ENCODE results near the gene CCNK. TPM values are rescaled to one million over a fixed set of nuclear protein-coding genes. Genes with fewer than 3 reads are reported as not detected.
A peak's percentile ranks its signal among the peaks of the same experiment; 100 is the strongest.

The CCNK gene
- total RNA-seq, 1 donor from 2014 or later = 66.2 TPM

DNA sequence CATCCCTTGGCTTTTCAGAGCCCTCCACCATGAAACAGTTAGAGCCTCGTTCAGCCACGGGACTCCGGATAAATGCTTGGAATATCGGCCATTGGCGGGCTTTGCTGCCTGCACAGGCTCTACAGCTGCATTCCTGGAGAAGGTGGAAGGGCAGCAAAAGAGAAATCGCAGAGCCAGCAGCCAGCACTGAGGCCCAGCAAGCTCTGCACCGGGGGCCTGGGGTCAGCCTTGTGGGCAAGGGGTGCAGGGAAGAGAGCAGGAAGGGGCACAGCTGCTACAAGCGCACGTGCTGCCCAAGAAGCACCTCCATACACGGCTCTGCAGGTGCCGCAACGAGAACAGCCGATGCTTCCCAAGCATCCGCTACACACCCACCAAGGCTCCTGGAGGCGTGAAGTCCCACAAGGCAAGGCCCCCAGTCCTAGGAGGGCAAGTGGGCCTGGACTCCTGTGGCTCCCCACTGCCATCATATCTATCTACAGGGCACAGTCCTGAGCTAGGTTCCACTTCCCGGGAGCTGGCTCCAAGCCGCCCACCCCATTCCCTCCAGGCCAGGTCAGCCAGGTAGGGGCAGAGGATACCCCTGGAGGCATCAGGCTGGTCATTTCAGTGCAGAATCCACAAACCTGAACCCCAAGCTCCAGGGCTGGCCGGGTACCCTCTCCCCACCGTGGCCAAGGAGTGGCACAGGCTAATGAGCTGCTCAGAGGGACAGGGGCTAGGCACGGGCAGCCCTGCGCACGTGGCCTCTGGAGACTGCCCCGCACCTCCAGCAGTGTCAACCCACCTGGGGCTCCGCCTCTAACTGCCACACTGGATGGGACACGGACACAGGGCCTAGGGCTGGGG is 40.2 kb downstream of the CCNK start:
- TF ChIP-seq, protein P1, sequence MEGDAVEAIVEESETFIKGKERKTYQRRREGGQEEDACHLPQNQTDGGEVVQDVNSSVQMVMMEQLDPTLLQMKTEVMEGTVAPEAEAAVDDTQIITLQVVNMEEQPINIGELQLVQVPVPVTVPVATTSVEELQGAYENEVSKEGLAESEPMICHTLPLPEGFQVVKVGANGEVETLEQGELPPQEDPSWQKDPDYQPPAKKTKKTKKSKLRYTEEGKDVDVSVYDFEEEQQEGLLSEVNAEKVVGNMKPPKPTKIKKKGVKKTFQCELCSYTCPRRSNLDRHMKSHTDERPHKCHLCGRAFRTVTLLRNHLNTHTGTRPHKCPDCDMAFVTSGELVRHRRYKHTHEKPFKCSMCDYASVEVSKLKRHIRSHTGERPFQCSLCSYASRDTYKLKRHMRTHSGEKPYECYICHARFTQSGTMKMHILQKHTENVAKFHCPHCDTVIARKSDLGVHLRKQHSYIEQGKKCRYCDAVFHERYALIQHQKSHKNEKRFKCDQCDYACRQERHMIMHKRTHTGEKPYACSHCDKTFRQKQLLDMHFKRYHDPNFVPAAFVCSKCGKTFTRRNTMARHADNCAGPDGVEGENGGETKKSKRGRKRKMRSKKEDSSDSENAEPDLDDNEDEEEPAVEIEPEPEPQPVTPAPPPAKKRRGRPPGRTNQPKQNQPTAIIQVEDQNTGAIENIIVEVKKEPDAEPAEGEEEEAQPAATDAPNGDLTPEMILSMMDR (conservative IDR thresholded peaks at IDR 0.05) = no peak
- H3K36me3 Mint-ChIP-seq = no peaks in the 10 kb centered on the region
- peak overlapping the region; percentile 75 for H3K27ac Mint-ChIP-seq
- no peak for DNase-seq (ENCODE audit: extremely low spot score, unreplicated experiment)
- no peaks in the 10 kb centered on the region for H3K27me3 Mint-ChIP-seq
- H3K4me1 Mint-ChIP-seq (ENCODE audit: unreplicated experiment) = peaks cover 35% of the 10 kb centered on the region
- H3K4me3 Mint-ChIP-seq = no peak overlapping the region
- H3K9me3 Mint-ChIP-seq = no peaks in the 10 kb centered on the region

DNA sequence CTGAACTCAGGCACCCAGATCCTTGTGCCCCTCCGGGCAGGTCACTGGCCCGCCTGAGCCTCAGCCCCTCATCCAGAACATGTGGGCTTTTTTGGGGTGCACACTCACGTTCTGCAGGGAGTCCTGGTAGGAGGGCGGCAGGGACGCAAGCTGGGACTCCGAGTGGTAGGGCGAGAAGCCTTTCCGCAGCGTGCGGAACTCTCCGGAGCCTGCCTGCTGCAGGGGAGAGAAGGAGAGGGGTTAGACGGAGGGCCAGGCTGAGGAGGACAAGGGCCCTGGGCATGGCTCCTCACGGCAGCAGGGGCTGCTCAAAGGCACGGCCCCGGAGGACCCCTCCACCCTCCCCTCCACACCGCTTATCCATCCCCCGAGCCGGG is 40.8 kb downstream of the CCNK start:
- DNase-seq (ENCODE audit: extremely low spot score, unreplicated experiment) = no peak
- no peaks in the 10 kb centered on the region for H3K9me3 Mint-ChIP-seq
- H3K36me3 Mint-ChIP-seq = no peaks in the 10 kb centered on the region
- TF ChIP-seq, protein P1 (conservative IDR thresholded peaks at IDR 0.05) = no peak
- peak overlapping the region; percentile 86 for H3K27ac Mint-ChIP-seq
- peaks cover 35% of the 10 kb centered on the region for H3K4me1 Mint-ChIP-seq (ENCODE audit: unreplicated experiment)
- H3K4me3 Mint-ChIP-seq = no peak overlapping the region
- H3K27me3 Mint-ChIP-seq = no peaks in the 10 kb centered on the region

DNA sequence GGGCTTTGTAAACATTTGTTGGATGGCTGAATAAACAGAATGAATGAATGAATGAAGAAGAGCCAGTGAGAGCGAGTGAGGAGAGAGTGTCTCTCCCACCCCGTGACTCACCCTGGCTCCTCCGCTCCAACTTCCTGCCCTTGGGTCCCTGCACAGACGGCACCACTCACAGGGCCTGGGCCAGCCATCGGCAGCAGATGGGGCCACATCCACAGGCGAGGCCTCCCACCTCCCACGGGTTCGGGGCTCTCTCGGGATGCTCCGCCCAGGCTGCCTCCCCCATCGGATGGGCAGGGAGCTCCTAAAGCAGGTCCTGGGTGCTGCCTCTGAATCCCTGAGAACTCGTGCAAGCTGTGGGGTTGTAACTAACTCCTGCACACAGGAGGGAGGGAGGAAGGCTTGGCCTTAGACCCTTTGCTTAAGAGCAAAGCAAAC is 41.3 kb downstream of the CCNK start:
- peak overlapping the region; percentile 72 for H3K4me3 Mint-ChIP-seq
- TF ChIP-seq, protein P1 (conservative IDR thresholded peaks at IDR 0.05) = no peak
- no peaks in the 10 kb centered on the region for H3K36me3 Mint-ChIP-seq
- no peaks in the 10 kb centered on the region for H3K9me3 Mint-ChIP-seq
- peak overlapping the region; percentile 86 for H3K27ac Mint-ChIP-seq
- DNase-seq (ENCODE audit: extremely low spot score, unreplicated experiment) = no peak
- peaks cover 35% of the 10 kb centered on the region for H3K4me1 Mint-ChIP-seq (ENCODE audit: unreplicated experiment)
- no peaks in the 10 kb centered on the region for H3K27me3 Mint-ChIP-seq

DNA sequence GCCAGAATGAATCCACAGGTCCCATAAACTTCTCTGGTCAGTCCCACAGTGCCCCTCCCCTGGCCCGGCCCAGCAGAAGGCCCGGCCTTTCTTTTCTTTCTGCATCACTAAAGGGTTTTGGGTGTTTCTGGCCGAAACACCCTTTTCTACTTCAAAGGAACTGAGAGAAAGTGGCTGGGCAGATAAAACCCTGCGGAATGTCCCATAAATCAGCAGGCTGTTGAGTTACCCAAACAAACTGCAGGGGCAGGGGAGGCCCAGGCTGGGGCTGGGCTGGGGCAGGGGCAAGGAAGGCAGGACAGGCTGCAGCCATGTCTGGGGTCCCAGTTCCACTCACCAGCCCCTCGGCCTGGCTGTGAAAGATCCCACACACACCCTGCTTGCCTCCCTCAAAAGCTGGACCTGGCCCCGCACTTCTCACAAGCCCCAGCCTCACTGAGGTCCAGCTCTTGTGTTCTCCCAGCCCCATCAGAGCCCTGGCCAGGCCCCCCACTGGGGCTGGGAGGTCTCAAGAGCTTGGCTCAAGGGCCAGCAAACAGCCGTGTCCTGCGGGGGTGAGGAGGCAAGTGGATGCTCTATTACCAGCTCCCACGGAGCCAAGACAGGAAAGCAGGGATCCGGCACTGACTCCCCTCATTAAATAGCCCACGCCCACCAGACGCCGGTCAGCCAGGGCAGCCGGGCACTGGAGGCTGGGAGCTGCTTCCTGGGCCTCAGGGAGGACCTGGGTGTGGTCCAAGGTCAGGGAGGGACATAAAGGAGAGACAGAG is 41.9 kb downstream of the CCNK start:
- TF ChIP-seq, protein P1 (conservative IDR thresholded peaks at IDR 0.05) = no peak
- no peak for DNase-seq (ENCODE audit: extremely low spot score, unreplicated experiment)
- Mint-ChIP-seq H3K27me3 (no peaks in the 10 kb centered on the region), H3K9me3 (no peaks in the 10 kb centered on the region), H3K4me1 (ENCODE audit: unreplicated experiment) (peaks cover 35% of the 10 kb centered on the region), H3K27ac (peak overlapping the region; percentile 86), H3K4me3 (peak overlapping the region; percentile 72), H3K36me3 (no peaks in the 10 kb centered on the region)

DNA sequence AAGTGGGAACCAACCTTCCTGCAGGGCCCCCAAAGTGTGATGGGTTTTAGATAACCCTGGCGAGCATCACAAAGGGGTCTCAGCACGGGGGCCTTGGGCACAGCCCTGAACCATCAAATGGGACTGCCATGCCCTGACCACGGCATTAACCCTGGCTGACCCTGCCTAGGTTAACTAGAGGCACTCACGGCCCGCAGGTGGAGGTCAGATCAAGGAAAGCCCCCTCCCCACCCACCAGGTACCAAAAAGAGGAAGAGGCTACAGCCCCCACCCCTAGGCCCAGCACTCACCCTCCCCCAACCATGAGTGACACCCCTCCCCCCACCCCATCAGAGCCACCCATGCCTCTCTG is 42.5 kb downstream of the CCNK start:
- Mint-ChIP-seq H3K4me1 (ENCODE audit: unreplicated experiment) (peaks cover 38% of the 10 kb centered on the region), H3K27ac (peak overlapping the region; percentile 86), H3K27me3 (no peaks in the 10 kb centered on the region), H3K9me3 (no peaks in the 10 kb centered on the region), H3K36me3 (no peaks in the 10 kb centered on the region), H3K4me3 (no peak overlapping the region)
- TF ChIP-seq, protein P1 (conservative IDR thresholded peaks at IDR 0.05) = no peak
- DNase-seq (ENCODE audit: extremely low spot score, unreplicated experiment) = no peak

All from type B pancreatic cell (in vitro differentiated cells).